Astrocyte (in vitro differentiated cells and primary cell): ENCODE data around the gene KIAA0753. TPM values are rescaled to one million over a fixed set of nuclear protein-coding genes. Genes with fewer than 3 reads are reported as not detected.

ENCODE experiments used
- DNase-seq: peaks from one replicate; pipeline ENCODE4 v3.0.0-alpha.2; 2010; ENCODE audit warnings: low read depth
- FAIRE-seq: peaks from 2 replicates; lab custom pipeline; 2011; peaks lifted over from hg19 to GRCh38; lab: Jason Lieb, UNC
- H2AFZ ChIP-seq: 2 replicates; pipeline ENCODE4 v1.6.0; 2012; ENCODE audit warnings: low read depth, low read length, inconsistent platforms
- H3K27ac ChIP-seq: 2 replicates; pipeline ENCODE4 v1.5.1; 2011; ENCODE audit warnings: low read depth, low read length, inconsistent platforms
- H3K27me3 ChIP-seq: 2 replicates; pipeline ENCODE4 v1.6.0; 2011; ENCODE audit warnings: low read length, inconsistent platforms; ENCODE audit not compliant: insufficient read depth
- H3K36me3 ChIP-seq: 2 replicates; pipeline ENCODE4 v1.5.1; 2011; ENCODE audit warnings: low read length, inconsistent platforms; ENCODE audit not compliant: insufficient read depth
- H3K4me1 ChIP-seq: 2 replicates; pipeline ENCODE4 v1.5.1; 2011; ENCODE audit warnings: low read length, inconsistent platforms; ENCODE audit not compliant: insufficient read depth
- H3K4me2 ChIP-seq: 2 replicates; pipeline ENCODE4 v1.6.0; 2012; ENCODE audit warnings: low read length, inconsistent platforms
- H3K4me3 ChIP-seq: 2 replicates; pipeline ENCODE4 v1.5.1; 2011; ENCODE audit warnings: low read depth, mild to moderate bottlenecking, low read length, inconsistent platforms; ENCODE audit not compliant: insufficient read depth
- H3K79me2 ChIP-seq: 2 replicates; pipeline ENCODE4 v1.6.0; 2012; ENCODE audit warnings: mild to moderate bottlenecking, low read length, inconsistent platforms; ENCODE audit not compliant: insufficient read depth
- H3K9ac ChIP-seq: 2 replicates; pipeline ENCODE4 v1.6.0; 2012; ENCODE audit warnings: mild to moderate bottlenecking, low read length, inconsistent platforms
- H3K9me3 ChIP-seq: 2 replicates; pipeline ENCODE4 v1.5.1; 2012; ENCODE audit warnings: low read depth, mild to moderate bottlenecking, low read length, inconsistent platforms; ENCODE audit not compliant: insufficient read depth
- H4K20me1 ChIP-seq: 2 replicates; pipeline ENCODE4 v1.6.0; 2012; ENCODE audit warnings: low read length, inconsistent platforms; ENCODE audit not compliant: insufficient read depth
- H3K27ac Mint-ChIP-seq: one replicate; pipeline ENCODE4 v1.8.0; 2021; ENCODE audit warnings: mild to moderate bottlenecking, mixed read lengths; ENCODE audit not compliant: unreplicated experiment
- H3K27me3 Mint-ChIP-seq: one replicate; pipeline ENCODE4 v1.8.0; 2021; ENCODE audit warnings: low read depth, mixed read lengths; ENCODE audit not compliant: unreplicated experiment
- H3K36me3 Mint-ChIP-seq: one replicate; pipeline ENCODE4 v1.8.0; 2021; ENCODE audit warnings: low read depth, mixed read lengths; ENCODE audit not compliant: unreplicated experiment
- H3K4me1 Mint-ChIP-seq: one replicate; pipeline ENCODE4 v1.8.0; 2021; ENCODE audit warnings: low read depth, mixed read lengths; ENCODE audit not compliant: unreplicated experiment
- H3K4me3 Mint-ChIP-seq: one replicate; pipeline ENCODE4 v1.8.0; 2021; ENCODE audit warnings: mild to moderate bottlenecking, moderate library complexity, mixed read lengths; ENCODE audit not compliant: unreplicated experiment
- H3K9me3 Mint-ChIP-seq: one replicate; pipeline ENCODE4 v1.8.0; 2021; ENCODE audit warnings: mild to moderate bottlenecking, mixed read lengths; ENCODE audit not compliant: unreplicated experiment
- CTCF ChIP-seq: IDR thresholded peaks from 2 replicates; pipeline ENCODE4 v1.5.1; 2011; ENCODE audit warnings: low read depth, mild to moderate bottlenecking, inconsistent platforms, low read length, moderate library complexity; ENCODE audit not compliant: insufficient read depth
- EZH2 ChIP-seq: IDR thresholded peaks from 2 replicates; pipeline ENCODE4 v1.6.1; 2012; ENCODE audit warnings: mild to moderate bottlenecking, low read length, inconsistent platforms; ENCODE audit not compliant: insufficient read depth
- total RNA-seq: library from RNA; stranded (reverse); gene quantifications from 2 replicates; pipeline ENCODE4 v1.2.1, GENCODE V29; 2021

Gene KIAA0753
- total RNA-seq, 1 donor from 2014 or later: 25.4 TPM

DNA sequence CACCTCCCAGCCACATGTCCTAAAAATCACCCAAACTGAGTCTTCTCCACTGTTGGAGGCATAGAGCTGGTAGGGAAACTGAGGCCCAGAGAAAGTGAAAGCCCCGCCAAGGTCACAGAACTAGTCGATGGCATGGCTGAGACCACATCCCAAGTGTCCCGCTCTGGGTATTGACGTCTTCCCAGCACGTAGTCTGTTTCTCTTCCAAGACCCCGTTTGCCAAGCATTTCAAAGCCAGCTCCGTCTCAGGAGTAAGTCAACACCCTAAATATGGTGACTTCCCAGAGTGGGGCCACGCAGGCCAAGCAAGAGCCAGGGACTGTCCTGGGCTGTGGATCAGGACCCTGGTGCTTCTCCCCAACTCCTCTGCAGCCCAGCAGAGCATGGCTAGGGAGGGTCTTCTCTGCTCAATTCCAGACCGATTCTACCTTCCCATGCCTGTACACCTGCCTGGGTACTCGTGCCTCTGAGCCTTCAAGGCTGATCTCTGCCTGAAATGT is 103.9 kb downstream of the KIAA0753 start:
- no peak for TF ChIP-seq EZH2
- no peak for TF ChIP-seq CTCF
- Histone ChIP-seq H3K27me3 (peaks cover 3% of the 10 kb centered on the region), H2AFZ (no peak overlapping the region), H3K36me3 (no peaks in the 10 kb centered on the region), H3K27ac (no peak overlapping the region), H3K4me1 (no peaks in the 10 kb centered on the region), H3K9ac (no peak overlapping the region), H3K4me2 (no peak overlapping the region), H3K4me3 (no peak overlapping the region), H3K9me3 (peaks cover 3% of the 10 kb centered on the region), H3K79me2 (no peaks in the 10 kb centered on the region), H4K20me1 (no peaks in the 10 kb centered on the region)
- peaks cover 67% of the 10 kb centered on the region for H3K27me3 Mint-ChIP-seq
- H3K36me3 Mint-ChIP-seq: peaks cover 3% of the 10 kb centered on the region
- no peaks in the 10 kb centered on the region for H3K4me1 Mint-ChIP-seq
- no peak overlapping the region for H3K4me3 Mint-ChIP-seq
- peaks cover 13% of the 10 kb centered on the region for H3K9me3 Mint-ChIP-seq
- no peak for DNase-seq
- FAIRE-seq: no peak
- no peak overlapping the region for H3K27ac Mint-ChIP-seq

- no peak for DNase-seq
- H3K4me1 Mint-ChIP-seq: no peaks in the 10 kb centered on the region
- TF ChIP-seq EZH2 (no peak), CTCF (no peak)
- H3K4me3 ChIP-seq: no peak overlapping the region
- peaks cover 13% of the 10 kb centered on the region for H3K9me3 Mint-ChIP-seq
- no peak for FAIRE-seq
- peaks cover 3% of the 10 kb centered on the region for H3K9me3 ChIP-seq
- H3K27me3 Mint-ChIP-seq: peaks cover 64% of the 10 kb centered on the region
- H3K4me1 ChIP-seq: no peaks in the 10 kb centered on the region
- H3K36me3 ChIP-seq: no peaks in the 10 kb centered on the region
- H3K9ac ChIP-seq: no peak overlapping the region
- no peak overlapping the region for H3K4me3 Mint-ChIP-seq
- H3K27ac ChIP-seq: no peak overlapping the region
- H3K79me2 ChIP-seq: no peaks in the 10 kb centered on the region
- H4K20me1 ChIP-seq: no peaks in the 10 kb centered on the region
- peaks cover 3% of the 10 kb centered on the region for H3K36me3 Mint-ChIP-seq
- H2AFZ ChIP-seq: no peak overlapping the region
- peaks cover 3% of the 10 kb centered on the region for H3K27me3 ChIP-seq
- H3K27ac Mint-ChIP-seq: no peak overlapping the region
- H3K4me2 ChIP-seq: no peak overlapping the region
Observed at GRCh38 chr17:6536053-6536452, 104.5 kb downstream of the KIAA0753 start.

DNA sequence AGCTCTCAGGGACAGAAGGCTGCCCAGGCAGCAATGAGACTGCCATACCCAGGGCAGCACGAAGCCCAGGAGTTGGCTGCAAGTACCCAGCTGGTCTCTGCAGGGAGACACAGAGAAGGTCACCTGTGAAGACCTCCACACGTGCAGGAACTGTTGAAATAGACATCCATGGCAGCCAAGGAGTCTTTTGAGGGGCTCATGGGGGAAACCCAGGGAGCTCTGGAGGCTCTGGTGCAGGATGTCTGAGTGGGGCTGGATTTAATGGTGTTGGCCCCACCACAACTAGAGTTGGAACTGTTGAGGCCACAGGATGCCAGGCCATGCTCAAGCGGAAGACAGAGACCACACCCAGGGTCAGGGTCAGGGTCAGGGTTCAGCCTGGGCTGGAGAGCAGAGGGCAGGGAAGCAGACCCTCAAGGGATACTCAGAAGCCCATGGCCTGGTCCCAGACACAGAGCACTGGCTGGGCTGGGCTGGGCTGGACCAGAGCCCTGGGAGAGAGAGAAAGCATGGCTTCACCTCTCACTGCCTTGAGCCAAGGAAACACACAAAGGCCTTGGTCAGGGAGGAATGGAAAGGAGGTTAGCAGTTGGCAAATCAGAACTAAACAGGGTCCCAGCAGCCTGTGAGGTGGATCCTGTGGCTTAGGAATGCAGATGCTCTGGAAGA is 105.5 kb downstream of the KIAA0753 start:
- H3K27me3 Mint-ChIP-seq: peaks cover 65% of the 10 kb centered on the region

More for the DNA sequence above, 105.5 kb downstream of the KIAA0753 start:
- FAIRE-seq (no peak), DNase-seq (no peak)
- Histone ChIP-seq H4K20me1 (no peaks in the 10 kb centered on the region), H3K27me3 (peaks cover 3% of the 10 kb centered on the region), H3K9me3 (peaks cover 3% of the 10 kb centered on the region), H3K79me2 (no peaks in the 10 kb centered on the region), H3K36me3 (no peaks in the 10 kb centered on the region), H3K4me1 (no peaks in the 10 kb centered on the region), H3K27ac (no peak overlapping the region), H3K9ac (no peak overlapping the region), H3K4me2 (no peak overlapping the region), H2AFZ (no peak overlapping the region), H3K4me3 (no peak overlapping the region)
- Mint-ChIP-seq H3K36me3 (peaks cover 3% of the 10 kb centered on the region), H3K9me3 (peaks cover 13% of the 10 kb centered on the region), H3K27ac (no peak overlapping the region), H3K4me3 (no peak overlapping the region), H3K4me1 (no peaks in the 10 kb centered on the region)
- TF ChIP-seq CTCF (no peak), EZH2 (no peak)
